Coronary artery (tissue), 2 donors: ENCODE data around the gene TRAPPC4.

Experiments used
- DNase-seq: peaks from one replicate; pipeline ENCODE4 v3.0.0-alpha.2; 2017; ENCODE audit warnings: low spot score
- H3K27ac ChIP-seq, 2 donors: fragments of 200-600 bp; sonication (generic); one replicate each; pipeline ENCODE4 v1.5.1; 2016 to 2019
- H3K4me3 ChIP-seq: fragments of 200-600 bp; sonication (generic); 2 replicates; pipeline ENCODE4 v1.5.1; 2016; ENCODE audit warnings: mild to moderate bottlenecking, moderate library complexity
- CTCF ChIP-seq: fragments of 200-600 bp; sonication (generic); IDR thresholded peaks from one replicate; pipeline ENCODE4 v1.5.1; 2019; ENCODE audit warnings: antibody characterized with exemption

Gene TRAPPC4

GRCh38 chr11:119048644-119049043 lies 30.1 kb downstream of the TRAPPC4 start:
- no peak for TF ChIP-seq CTCF
- H3K4me3 ChIP-seq = no peak overlapping the region
- DNase-seq = no peak
- no peak overlapping the region for H3K27ac ChIP-seq

DNA sequence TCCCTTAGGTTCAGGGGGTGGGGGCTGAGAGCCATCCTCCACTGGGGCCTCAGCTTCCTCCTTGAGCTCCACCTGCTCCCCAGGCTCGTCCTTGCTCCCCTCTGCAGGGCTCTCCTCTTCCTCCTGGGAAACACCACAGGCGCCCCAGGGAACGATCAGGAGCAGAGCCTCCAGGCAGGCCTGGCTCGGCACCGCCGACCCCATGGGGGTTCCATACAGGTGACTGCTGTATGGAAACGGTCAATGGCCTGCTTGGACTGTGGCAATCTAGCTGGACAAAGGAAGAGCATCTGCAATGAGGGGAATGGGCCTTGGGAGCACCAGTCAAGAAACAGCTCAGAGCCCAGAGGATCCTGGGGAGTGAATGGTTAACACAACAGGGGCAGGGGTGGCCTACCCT lies 30.5 kb downstream of the TRAPPC4 start:
- no peak for TF ChIP-seq CTCF
- DNase-seq = no peak

GRCh38 chr11:119051440-119052162 lies 33.0 kb downstream of the TRAPPC4 start:
- TF ChIP-seq CTCF = no peak
- no peak for DNase-seq
- Histone ChIP-seq H3K27ac (no peak overlapping the region), H3K4me3 (no peak overlapping the region)

More for the DNA sequence above, 30.5 kb downstream of the TRAPPC4 start:
- Histone ChIP-seq H3K27ac (no peak overlapping the region), H3K4me3 (no peak overlapping the region)

GRCh38 chr11:119052163-119052814 lies 33.7 kb downstream of the TRAPPC4 start:
- no peak for DNase-seq
- TF ChIP-seq CTCF = no peak
- H3K4me3 ChIP-seq = no peak overlapping the region
- no peak overlapping the region for H3K27ac ChIP-seq

DNA sequence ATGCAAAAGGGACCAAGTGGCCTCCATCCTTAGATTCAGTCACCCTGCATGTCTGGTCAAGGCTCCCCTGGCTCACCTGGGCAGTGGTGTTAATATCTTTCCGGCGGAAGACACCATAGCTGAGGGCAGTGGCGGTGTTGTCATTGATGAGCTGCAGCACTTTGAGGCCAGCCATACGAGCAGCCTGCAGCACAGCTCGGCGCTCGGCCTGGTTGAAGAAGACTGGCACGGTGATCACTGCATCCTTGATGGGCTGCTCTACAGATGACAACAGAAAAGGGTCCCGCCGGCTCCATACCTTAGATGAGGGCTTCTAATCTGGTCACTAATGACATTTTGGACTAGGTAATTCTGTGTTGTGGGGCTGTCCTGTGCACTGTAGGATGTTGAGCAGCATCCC lies 35.9 kb downstream of the TRAPPC4 start:
- no peak overlapping the region for H3K4me3 ChIP-seq
- TF ChIP-seq CTCF = no peak
- no peak for DNase-seq
- H3K27ac ChIP-seq = no peak overlapping the region

GRCh38 chr11:119055901-119056300 lies 37.3 kb downstream of the TRAPPC4 start:
- peak overlapping the region in 1 of 2 donors; percentile 95 for H3K27ac ChIP-seq
- DNase-seq = no peak
- no peak for TF ChIP-seq CTCF
- peak overlapping the region; percentile 98 for H3K4me3 ChIP-seq
